ENCODE data around the gene PARVG. TPM values are rescaled to one million over a fixed set of nuclear protein-coding genes. Genes with fewer than 3 reads are reported as not detected.

The PARVG gene
- total and polyA plus RNA-seq, 2 donors (not counting 3 experiments of a cell fraction or from before 2014, with no cell fraction given) = 0.82 TPM; not detected in 1

GRCh38 chr22:44229809-44230208 lies 49.1 kb downstream of the PARVG start:
- Histone ChIP-seq H3K4me2 (ENCODE audit: insufficient read depth, low read length) (no peak overlapping the region), H3K9ac (replicated peaks; ENCODE audit: extremely low read depth, insufficient read depth, low read length) (no peak overlapping the region), H3K4me3 (replicated peaks in 1 of 3; ENCODE audit: insufficient read depth in 1 of 3, low read depth in 1 of 3, low read length in 3 of 3) (no peak overlapping the region), H3K9me1 (replicated peaks; ENCODE audit: control insufficient read depth, extremely low read depth, insufficient read depth, low read length) (no peaks in the 10 kb centered on the region), H3K4me1 (ENCODE audit: control insufficient read depth, extremely low read depth, insufficient read depth, low read length) (no peaks in the 10 kb centered on the region), H3K36me3 (ENCODE audit: control insufficient read depth in 2 of 2, extremely low read depth in 1 of 2, insufficient read depth in 2 of 2, low read length in 2 of 2) (no peaks in the 10 kb centered on the region), H3K79me2 (ENCODE audit: control insufficient read depth, insufficient read depth, low read length) (no peaks in the 10 kb centered on the region), H2AFZ (ENCODE audit: low read depth, low read length) (no peak overlapping the region), H3K9me3 (replicated peaks; ENCODE audit: control insufficient read depth, insufficient read depth, low read length) (no peaks in the 10 kb centered on the region), H3K27me3 (ENCODE audit: control insufficient read depth in 2 of 2, insufficient read depth in 2 of 2, low read length in 2 of 2) (no peaks in the 10 kb centered on the region), H4K20me1 (replicated peaks; ENCODE audit: control insufficient read depth, extremely low read depth, insufficient read depth, low read length) (no peaks in the 10 kb centered on the region), H3K27ac (ENCODE audit: insufficient read depth, low read depth, low read length) (no peak overlapping the region)
- TF ChIP-seq MAX (IDR thresholded peaks at IDR 0.05; ENCODE audit: insufficient read depth, insufficient read length) (no peak), JUN (IDR thresholded peaks at IDR 0.05; ENCODE audit: borderline replicate concordance, insufficient read depth, insufficient read length, low read depth) (no peak), GATA2 (IDR thresholded peaks at IDR 0.05; ENCODE audit: insufficient read depth, insufficient read length, low read depth, low read length) (no peak), CTCF (IDR thresholded peaks at IDR 0.05; ENCODE audit: extremely low read depth in 1 of 2, insufficient read depth in 1 of 2, low read depth in 1 of 2, low read length in 2 of 2) (no peak), MYC (IDR thresholded peaks at IDR 0.05; ENCODE audit: low read depth, low read length) (no peak), EZH2 (IDR thresholded peaks at IDR 0.05; ENCODE audit: borderline replicate concordance, low read depth, low read length, severe bottlenecking) (no peak), POLR2AphosphoS5 (IDR thresholded peaks at IDR 0.05; ENCODE audit: insufficient read depth, low read depth, low read length) (no peak), FOS (IDR thresholded peaks at IDR 0.05; ENCODE audit: borderline replicate concordance, insufficient read depth, low read length) (no peak), POLR2A (IDR thresholded peaks at IDR 0.05; ENCODE audit: low read depth, low read length) (no peak)
- no TSS peak for BruUV-seq (replicated peaks)
- dilution Hi-C loops (cut with MboI; ENCODE audit: extremely low pct_ligation_motif_present, low sequenced_read_pairs) (no loop called here), intact Hi-C loops (cut with micrococcal nuclease) (no loop called here)
- ChIA-PET CTCF (no interaction called here), POLR2A (no interaction called here)
- DNase-seq (ENCODE audit: low read depth, low spot score) = no peak
- FAIRE-seq = no peak

Measured in endothelial cell of umbilical vein (primary cell).